GM12878 (cell line): ENCODE results near the gene LRRC56. TPM values are rescaled to one million over a fixed set of nuclear protein-coding genes. Genes with fewer than 3 reads are reported as not detected.

ENCODE experiments used
- ATAC-seq: fragments of 200-7000 bp; cut with Tn5 transposase; 3 replicates; pipeline ENCODE4 v1.9.1; 2020; ENCODE audit warnings: mild to moderate bottlenecking, moderate library complexity
- BruUV-seq: library from RNA; stranded (reverse); fragments of 400-500 nt; replicated peaks from 2 replicates; lab custom pipeline; 2021; lab: Mats Ljungman, UMichigan
- CTCF ChIA-PET: fragments of 300-600 bp; sonication (Branson Sonifier 250); formaldehyde crosslinking; extraction: SDS; loops from one replicate; lab custom pipeline; 2021; ENCODE audit warnings: inconsistent platforms; lab: Yijun Ruan, JAX
- POLR2A ChIA-PET: fragments of 350-600 bp; formaldehyde crosslinking; extraction: SDS; loops from one replicate; lab custom pipeline; 2021; ENCODE audit warnings: inconsistent platforms; lab: Charles Lee
- RAD21 ChIA-PET: fragments of 300-600 bp; sonication (Branson Sonifier 250); formaldehyde crosslinking; loops from one replicate; lab custom pipeline; 2023; ENCODE audit warnings: antibody characterized with exemption; ENCODE audit not compliant: unreplicated experiment; lab: Charles Lee
- SMC1A ChIA-PET: fragments of 300-600 bp; sonication (Branson Sonifier 250); formaldehyde crosslinking; loops from one replicate; lab custom pipeline; 2023; ENCODE audit not compliant: unreplicated experiment, uncharacterized antibody; lab: Charles Lee
- DNase-seq: peaks from one replicate; pipeline ENCODE4 v3.0.0-alpha.2; 2011; ENCODE audit warnings: low read depth, low spot score
- FAIRE-seq: peaks from 3 replicates; lab custom pipeline; 2011; peaks lifted over from hg19 to GRCh38; lab: Jason Lieb, UNC
- H2AFZ ChIP-seq: 2 replicates; pipeline ENCODE4 v1.6.0; 2011; ENCODE audit warnings: low read depth, low read length, control low read depth; ENCODE audit not compliant: control insufficient read depth
- H3K27ac ChIP-seq: 2 replicates; pipeline ENCODE4 v1.5.1; 2011; ENCODE audit warnings: control low read depth; ENCODE audit not compliant: control insufficient read depth, insufficient read depth
- H3K27me3 ChIP-seq, 2 experiments: replicated peaks in 1 of 2; 2 replicates each; pipeline versions ENCODE4 v1.6.0 to v1.6.1; 2011; ENCODE audit warnings: low read length in 1 of 2; ENCODE audit not compliant: control insufficient read depth in 2 of 2, insufficient read depth in 2 of 2
- H3K36me3 ChIP-seq, 2 experiments: 2 replicates each; pipeline ENCODE4 v1.5.1; 2011; ENCODE audit warnings: low read length in 1 of 2; ENCODE audit not compliant: control insufficient read depth in 2 of 2, insufficient read depth in 2 of 2
- H3K4me1 ChIP-seq: 2 replicates; pipeline ENCODE4 v1.6.1; 2011; ENCODE audit warnings: mild to moderate bottlenecking, low read length, moderate library complexity, mixed read lengths; ENCODE audit not compliant: control insufficient read depth, insufficient read depth
- H3K4me2 ChIP-seq: 2 replicates; pipeline ENCODE4 v1.6.0; 2011; ENCODE audit warnings: control low read depth; ENCODE audit not compliant: control insufficient read depth, insufficient read depth
- H3K4me3 ChIP-seq: fragments of 200-600 bp; sonication (generic); 2 replicates; pipeline ENCODE4 v1.5.1; 2016
- H3K79me2 ChIP-seq: 2 replicates; pipeline ENCODE4 v1.6.0; 2011; ENCODE audit warnings: low read length; ENCODE audit not compliant: control insufficient read depth, insufficient read depth
- H3K9ac ChIP-seq: 2 replicates; pipeline ENCODE4 v1.8.0; 2011; ENCODE audit warnings: low read length, control low read depth, mixed read lengths; ENCODE audit not compliant: control insufficient read depth, insufficient read depth
- H3K9me3 ChIP-seq: replicated peaks from 3 replicates; pipeline ENCODE4 v1.5.1; 2011; ENCODE audit warnings: mild to moderate bottlenecking, low read length; ENCODE audit not compliant: control insufficient read depth, insufficient read depth
- H4K20me1 ChIP-seq: 2 replicates; pipeline ENCODE4 v1.6.0; 2011; ENCODE audit not compliant: control insufficient read depth, insufficient read depth
- BACH1 ChIP-seq: fragments of 450-650 bp; IDR thresholded peaks from 2 replicates; pipeline ENCODE4 v1.6.1; 2017; ENCODE audit warnings: mild to moderate bottlenecking, borderline replicate concordance
- BMI1 ChIP-seq: fragments of 450-650 bp; IDR thresholded peaks from 2 replicates; pipeline ENCODE4 v1.6.1; 2016; ENCODE audit warnings: mild to moderate bottlenecking, moderate library complexity, borderline replicate concordance
- BRCA1 ChIP-seq: IDR thresholded peaks from 2 replicates; pipeline ENCODE4 v1.6.1; 2011; ENCODE audit warnings: low read depth, low read length, improper control_type of control experiment
- CBX3 ChIP-seq: fragments of 200-600 bp; sonication (generic); IDR thresholded peaks from 2 replicates; pipeline ENCODE4 v1.6.1; 2016; ENCODE audit warnings: low read depth, borderline replicate concordance
- CBX5 ChIP-seq: sonication (generic); IDR thresholded peaks from 2 replicates; pipeline ENCODE4 v1.6.1; 2016; ENCODE audit warnings: low read depth, moderate library complexity, mild to moderate bottlenecking, inconsistent platforms
- DPF2 ChIP-seq: fragments of 450-650 bp; IDR thresholded peaks from 2 replicates; pipeline ENCODE4 v1.6.1; 2017; ENCODE audit warnings: mild to moderate bottlenecking
- HDAC2 ChIP-seq: fragments of 200-600 bp; sonication (generic); IDR thresholded peaks from 2 replicates; pipeline ENCODE4 v1.6.1; 2017
- MYC ChIP-seq: IDR thresholded peaks from 2 replicates; pipeline ENCODE4 v1.6.1; 2011; ENCODE audit warnings: mild to moderate bottlenecking, low read length, moderate library complexity, inconsistent platforms; ENCODE audit not compliant: insufficient read depth, insufficient replicate concordance, insufficient read length, severe bottlenecking
- PML ChIP-seq: IDR thresholded peaks from 2 replicates; pipeline ENCODE4 v1.6.1; 2012; ENCODE audit warnings: low read length, inconsistent platforms
- SRF ChIP-seq, 2 experiments: IDR thresholded peaks; 2 replicates each; pipeline ENCODE4 v1.6.1; 2011; ENCODE audit warnings: low read depth in 2 of 2, low read length in 2 of 2, mild to moderate bottlenecking in 1 of 2, moderate library complexity in 1 of 2
- ZNF217 ChIP-seq: fragments of 450-650 bp; IDR thresholded peaks from 2 replicates; pipeline ENCODE4 v1.6.1; 2017; ENCODE audit warnings: antibody characterized with exemption, mild to moderate bottlenecking
- ZNF274 ChIP-seq: IDR thresholded peaks from one replicate; pipeline ENCODE4 v1.8.0; 2011; ENCODE audit not compliant: insufficient read length, insufficient read depth
- WGBS: methylation state at CpG from one replicate; pipeline ENCODE4 v1.1.6; 2016; ENCODE audit warnings: low lambda C conversion rate; ENCODE audit not compliant: insufficient replicate concordance, insufficient coverage; ENCODE audit errors: missing lambda C conversion rate; 5-methylcytosine and 5-hydroxymethylcytosine counted together
- in situ Hi-C: fragments of 300-500 bp; cut with MboI; formaldehyde crosslinking; loops from 9 replicates; pipeline ENCODE4 v1.14.3; 2018; ENCODE audit warnings: mixed read lengths
- intact Hi-C: fragments of 100-400 bp; cut with micrococcal nuclease; formaldehyde crosslinking; loops from one replicate; pipeline ENCODE4 v1.14.2; 2022; ENCODE audit not compliant: unreplicated experiment
- polyA plus RNA-seq, 11 experiments: library from polyadenylated mRNA; depleted of rRNA in 4 of 11; unstranded in 6 of 11; stranded (reverse) in 5 of 11; fragments of >200 nt; fragmentation: Nextera tagmentation in 4 of 11; fragmentation: Illumina TruSeq in 1 of 11; extraction: Ambion mirVana in 4 of 11; extraction: Trizol in 1 of 11; gene quantifications; 1 replicate in 1 of 11; 2 replicates in 10 of 11; pipeline versions ENCODE4 v1.2.1 to v1.2.3, GENCODE V29; 2011 to 2016; ENCODE audit warnings: inconsistent platforms in 2 of 11, missing spikeins in 2 of 11, low read depth in 1 of 11
- total RNA-seq, 4 experiments: library from RNA; depleted of rRNA in 3 of 4; stranded (reverse); fragments of >200 nt in 3 of 4; fragmentation: Illumina TruSeq in 1 of 4; extraction: Trizol in 1 of 4; gene quantifications; 2 replicates each; pipeline versions ENCODE4 v1.2.1 to v1.2.3, GENCODE V29; 2013 to 2021
- TF ChIP-seq, protein P1 (sequence below): fragments of 450-650 bp; IDR thresholded peaks from 2 replicates; pipeline ENCODE4 v1.6.1; 2018; ENCODE audit warnings: borderline replicate concordance, mild to moderate bottlenecking; ENCODE audit not compliant: partially characterized antibody
- TF ChIP-seq, protein P2 (sequence below): IDR thresholded peaks from 2 replicates; pipeline ENCODE4 v1.6.1; 2012; ENCODE audit warnings: mild to moderate bottlenecking, low read depth, low read length
- TF ChIP-seq, protein P3 (sequence below): IDR thresholded peaks from 2 replicates; pipeline ENCODE4 v1.6.1; 2011; ENCODE audit warnings: borderline replicate concordance, low read depth, mild to moderate bottlenecking, moderate library complexity, mixed read lengths, low read length; ENCODE audit not compliant: insufficient read depth; ENCODE audit errors: extremely low read length
- TF ChIP-seq, protein P4 (sequence below): fragments of 450-650 bp; IDR thresholded peaks from 2 replicates; pipeline ENCODE4 v1.6.1; 2017; ENCODE audit warnings: antibody characterized with exemption, mild to moderate bottlenecking, moderate library complexity

The LRRC56 gene
- total and polyA plus RNA-seq, 10 of the 15 experiments (the other 5 are each of a cell fraction or from before 2014, with no cell fraction given): 0.02 to 1.9 (median 0.75) TPM; not detected in 1

DNA sequence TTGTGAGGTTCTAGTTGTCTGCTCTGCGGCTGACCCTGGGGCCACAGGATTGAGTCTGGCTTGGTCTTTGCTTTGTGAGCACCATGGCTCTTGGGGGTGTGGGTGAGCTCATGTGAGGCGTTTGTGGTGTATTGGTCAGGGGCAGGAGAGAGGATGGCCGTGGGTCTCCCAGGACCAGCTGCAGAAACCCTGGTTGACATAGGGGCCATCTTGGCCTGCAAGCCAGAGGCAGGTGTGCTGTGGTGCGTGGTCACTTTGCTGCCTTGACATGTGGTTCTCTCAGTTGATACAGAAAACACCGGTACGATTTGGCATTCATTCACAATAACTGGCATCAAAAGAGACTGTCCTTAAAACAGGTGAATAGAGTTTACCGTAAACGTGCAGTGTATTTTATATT, 50.2 kb downstream of the LRRC56 start:
- CTCF ChIA-PET: no interaction called here
- POLR2A ChIA-PET: interaction anchor here (0.6 to 1.1 kb wide), 2 partner anchors 158 to 1210 kb away, joined by 3 to 5 read pairs; no protein-coding TSS in a partner anchor
- Histone ChIP-seq H3K4me3 (no peak overlapping the region), H3K9me3 (no peaks in the 10 kb centered on the region), H3K9ac (no peak overlapping the region), H3K4me1 (no peaks in the 10 kb centered on the region), H4K20me1 (no peaks in the 10 kb centered on the region), H3K27ac (no peak overlapping the region), H3K4me2 (no peak overlapping the region), H3K27me3 (no peaks in the 10 kb centered on the region), H3K79me2 (no peaks in the 10 kb centered on the region), H3K36me3 (peaks cover 25 to 39% of the 10 kb centered on the region in 2 experiments), H2AFZ (no peak overlapping the region)
- in situ Hi-C loops: no loop called here
- no TSS peak for BruUV-seq
- SMC1A ChIA-PET: no interaction called here
- WGBS: 98% methylated on average over 8 of the region's 8 CpGs
- RAD21 ChIA-PET: no interaction called here
- no peak for FAIRE-seq
- intact Hi-C loops: no loop called here
- no peak for ATAC-seq
- no peak for DNase-seq
- TF ChIP-seq ZNF274 (no peak), PML (no peak), SRF (IDR thresholded peaks at IDR 0.05; ENCODE audit: low read depth in 2 of 2, low read length in 2 of 2) (no peak), ZNF217 (no peak), BACH1 (no peak), DPF2 (no peak), CBX3 (no peak), MYC (no peak), BRCA1 (no peak), CBX5 (no peak), BMI1 (no peak), HDAC2 (no peak)
- TF ChIP-seq, protein P1, sequence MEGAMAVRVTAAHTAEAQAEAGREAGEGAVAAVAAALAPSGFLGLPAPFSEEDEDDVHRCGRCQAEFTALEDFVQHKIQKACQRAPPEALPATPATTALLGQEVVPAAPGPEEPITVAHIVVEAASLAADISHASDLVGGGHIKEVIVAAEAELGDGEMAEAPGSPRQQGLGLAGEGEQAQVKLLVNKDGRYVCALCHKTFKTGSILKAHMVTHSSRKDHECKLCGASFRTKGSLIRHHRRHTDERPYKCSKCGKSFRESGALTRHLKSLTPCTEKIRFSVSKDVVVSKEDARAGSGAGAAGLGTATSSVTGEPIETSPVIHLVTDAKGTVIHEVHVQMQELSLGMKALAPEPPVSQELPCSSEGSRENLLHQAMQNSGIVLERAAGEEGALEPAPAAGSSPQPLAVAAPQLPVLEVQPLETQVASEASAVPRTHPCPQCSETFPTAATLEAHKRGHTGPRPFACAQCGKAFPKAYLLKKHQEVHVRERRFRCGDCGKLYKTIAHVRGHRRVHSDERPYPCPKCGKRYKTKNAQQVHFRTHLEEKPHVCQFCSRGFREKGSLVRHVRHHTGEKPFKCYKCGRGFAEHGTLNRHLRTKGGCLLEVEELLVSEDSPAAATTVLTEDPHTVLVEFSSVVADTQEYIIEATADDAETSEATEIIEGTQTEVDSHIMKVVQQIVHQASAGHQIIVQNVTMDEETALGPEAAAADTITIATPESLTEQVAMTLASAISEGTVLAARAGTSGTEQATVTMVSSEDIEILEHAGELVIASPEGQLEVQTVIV: no peak
- TF ChIP-seq, protein P2, sequence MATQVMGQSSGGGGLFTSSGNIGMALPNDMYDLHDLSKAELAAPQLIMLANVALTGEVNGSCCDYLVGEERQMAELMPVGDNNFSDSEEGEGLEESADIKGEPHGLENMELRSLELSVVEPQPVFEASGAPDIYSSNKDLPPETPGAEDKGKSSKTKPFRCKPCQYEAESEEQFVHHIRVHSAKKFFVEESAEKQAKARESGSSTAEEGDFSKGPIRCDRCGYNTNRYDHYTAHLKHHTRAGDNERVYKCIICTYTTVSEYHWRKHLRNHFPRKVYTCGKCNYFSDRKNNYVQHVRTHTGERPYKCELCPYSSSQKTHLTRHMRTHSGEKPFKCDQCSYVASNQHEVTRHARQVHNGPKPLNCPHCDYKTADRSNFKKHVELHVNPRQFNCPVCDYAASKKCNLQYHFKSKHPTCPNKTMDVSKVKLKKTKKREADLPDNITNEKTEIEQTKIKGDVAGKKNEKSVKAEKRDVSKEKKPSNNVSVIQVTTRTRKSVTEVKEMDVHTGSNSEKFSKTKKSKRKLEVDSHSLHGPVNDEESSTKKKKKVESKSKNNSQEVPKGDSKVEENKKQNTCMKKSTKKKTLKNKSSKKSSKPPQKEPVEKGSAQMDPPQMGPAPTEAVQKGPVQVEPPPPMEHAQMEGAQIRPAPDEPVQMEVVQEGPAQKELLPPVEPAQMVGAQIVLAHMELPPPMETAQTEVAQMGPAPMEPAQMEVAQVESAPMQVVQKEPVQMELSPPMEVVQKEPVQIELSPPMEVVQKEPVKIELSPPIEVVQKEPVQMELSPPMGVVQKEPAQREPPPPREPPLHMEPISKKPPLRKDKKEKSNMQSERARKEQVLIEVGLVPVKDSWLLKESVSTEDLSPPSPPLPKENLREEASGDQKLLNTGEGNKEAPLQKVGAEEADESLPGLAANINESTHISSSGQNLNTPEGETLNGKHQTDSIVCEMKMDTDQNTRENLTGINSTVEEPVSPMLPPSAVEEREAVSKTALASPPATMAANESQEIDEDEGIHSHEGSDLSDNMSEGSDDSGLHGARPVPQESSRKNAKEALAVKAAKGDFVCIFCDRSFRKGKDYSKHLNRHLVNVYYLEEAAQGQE: no peak
- TF ChIP-seq, protein P3, sequence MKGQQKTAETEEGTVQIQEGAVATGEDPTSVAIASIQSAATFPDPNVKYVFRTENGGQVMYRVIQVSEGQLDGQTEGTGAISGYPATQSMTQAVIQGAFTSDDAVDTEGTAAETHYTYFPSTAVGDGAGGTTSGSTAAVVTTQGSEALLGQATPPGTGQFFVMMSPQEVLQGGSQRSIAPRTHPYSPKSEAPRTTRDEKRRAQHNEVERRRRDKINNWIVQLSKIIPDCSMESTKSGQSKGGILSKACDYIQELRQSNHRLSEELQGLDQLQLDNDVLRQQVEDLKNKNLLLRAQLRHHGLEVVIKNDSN: no peak
- TF ChIP-seq, protein P4, sequence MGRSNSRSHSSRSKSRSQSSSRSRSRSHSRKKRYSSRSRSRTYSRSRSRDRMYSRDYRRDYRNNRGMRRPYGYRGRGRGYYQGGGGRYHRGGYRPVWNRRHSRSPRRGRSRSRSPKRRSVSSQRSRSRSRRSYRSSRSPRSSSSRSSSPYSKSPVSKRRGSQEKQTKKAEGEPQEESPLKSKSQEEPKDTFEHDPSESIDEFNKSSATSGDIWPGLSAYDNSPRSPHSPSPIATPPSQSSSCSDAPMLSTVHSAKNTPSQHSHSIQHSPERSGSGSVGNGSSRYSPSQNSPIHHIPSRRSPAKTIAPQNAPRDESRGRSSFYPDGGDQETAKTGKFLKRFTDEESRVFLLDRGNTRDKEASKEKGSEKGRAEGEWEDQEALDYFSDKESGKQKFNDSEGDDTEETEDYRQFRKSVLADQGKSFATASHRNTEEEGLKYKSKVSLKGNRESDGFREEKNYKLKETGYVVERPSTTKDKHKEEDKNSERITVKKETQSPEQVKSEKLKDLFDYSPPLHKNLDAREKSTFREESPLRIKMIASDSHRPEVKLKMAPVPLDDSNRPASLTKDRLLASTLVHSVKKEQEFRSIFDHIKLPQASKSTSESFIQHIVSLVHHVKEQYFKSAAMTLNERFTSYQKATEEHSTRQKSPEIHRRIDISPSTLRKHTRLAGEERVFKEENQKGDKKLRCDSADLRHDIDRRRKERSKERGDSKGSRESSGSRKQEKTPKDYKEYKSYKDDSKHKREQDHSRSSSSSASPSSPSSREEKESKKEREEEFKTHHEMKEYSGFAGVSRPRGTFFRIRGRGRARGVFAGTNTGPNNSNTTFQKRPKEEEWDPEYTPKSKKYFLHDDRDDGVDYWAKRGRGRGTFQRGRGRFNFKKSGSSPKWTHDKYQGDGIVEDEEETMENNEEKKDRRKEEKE: no peak
